ENCODE results near the gene S100A2.
"Not testable (repeated sequence)": the region's sequence is repeated elsewhere in the genome, so short reads cannot be mapped to it uniquely, and the experiment has no call there.

Gene S100A2

DNA sequence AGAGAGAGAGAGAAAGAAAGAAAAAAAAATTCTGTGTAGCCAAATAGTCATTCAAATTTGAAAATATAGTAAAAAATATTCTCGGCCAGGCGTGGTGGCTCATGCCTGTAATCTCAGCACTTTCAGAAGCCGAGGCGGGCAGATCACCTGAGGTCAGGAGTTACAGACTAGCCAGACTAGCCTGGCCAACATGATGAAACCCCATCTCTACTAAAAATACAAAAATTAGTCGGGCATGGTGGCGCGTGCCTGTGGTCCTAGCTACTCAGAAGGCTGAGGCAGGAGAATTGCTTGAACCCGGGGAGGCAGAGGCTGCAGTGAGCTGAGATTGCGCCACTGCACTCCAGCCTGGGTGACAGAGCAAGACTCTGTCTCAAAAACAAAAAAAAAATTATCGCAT is 22.4 kb upstream of the S100A2 start:
- not testable (repeated sequence) for DNase-seq

DNA sequence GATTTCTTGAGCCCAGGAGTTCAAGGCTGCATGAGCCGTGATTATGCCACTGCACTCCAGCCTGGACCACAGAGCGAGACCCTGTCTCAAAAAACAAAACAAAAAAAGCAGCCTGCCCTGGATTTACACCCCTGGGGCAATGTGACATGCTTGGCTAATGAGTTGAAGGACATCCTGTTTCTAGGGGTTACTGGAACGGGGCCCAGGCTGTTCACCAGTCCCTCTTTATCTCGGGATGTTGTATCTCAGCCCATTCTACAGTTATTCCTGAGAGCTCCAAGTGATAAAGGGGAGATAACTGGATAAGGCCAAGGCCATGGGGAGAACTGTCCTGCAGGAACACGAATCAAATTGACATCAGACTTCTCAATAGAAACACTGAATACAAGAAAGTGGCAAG is 21.7 kb upstream of the S100A2 start:
- no peak for DNase-seq

DNA sequence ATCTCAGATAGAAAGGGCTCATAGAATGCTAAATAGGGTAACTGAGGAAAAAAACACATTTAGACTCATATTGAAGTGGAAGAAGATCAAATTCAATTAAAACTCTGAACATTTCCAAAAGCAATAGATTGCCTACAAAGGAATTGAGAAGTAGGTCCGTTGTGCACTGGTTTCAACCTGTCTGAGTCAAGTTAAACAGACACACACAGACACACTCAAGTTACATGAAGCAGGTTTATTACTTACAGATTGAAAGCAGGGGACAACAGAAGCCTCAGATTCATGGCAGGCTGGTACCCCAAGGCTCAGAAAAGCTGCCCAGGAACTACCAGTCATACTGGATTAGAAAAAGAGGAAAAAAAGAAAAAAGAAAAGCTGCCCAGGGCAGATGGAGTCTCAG is 20.7 kb upstream of the S100A2 start:
- DNase-seq: no peak

DNA sequence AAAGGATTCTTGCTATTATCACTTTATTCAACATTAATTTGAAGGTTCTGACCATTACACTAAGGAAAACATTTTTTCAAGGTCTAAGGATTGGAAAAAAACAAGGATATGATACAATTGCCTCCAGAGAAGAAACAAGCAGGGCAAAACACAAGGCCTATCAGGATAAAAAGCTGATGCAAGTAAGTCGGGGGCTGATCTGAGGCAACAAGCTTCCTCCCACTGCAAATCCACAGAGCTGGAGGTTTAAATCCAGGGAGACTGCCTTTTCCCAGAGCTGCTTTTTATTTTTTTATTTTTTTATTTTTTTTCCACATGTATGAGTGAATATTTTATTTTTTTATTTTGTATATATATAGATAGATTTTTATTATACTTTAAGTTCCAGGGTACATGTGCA is 19.4 kb upstream of the S100A2 start:
- no peak for DNase-seq

DNA sequence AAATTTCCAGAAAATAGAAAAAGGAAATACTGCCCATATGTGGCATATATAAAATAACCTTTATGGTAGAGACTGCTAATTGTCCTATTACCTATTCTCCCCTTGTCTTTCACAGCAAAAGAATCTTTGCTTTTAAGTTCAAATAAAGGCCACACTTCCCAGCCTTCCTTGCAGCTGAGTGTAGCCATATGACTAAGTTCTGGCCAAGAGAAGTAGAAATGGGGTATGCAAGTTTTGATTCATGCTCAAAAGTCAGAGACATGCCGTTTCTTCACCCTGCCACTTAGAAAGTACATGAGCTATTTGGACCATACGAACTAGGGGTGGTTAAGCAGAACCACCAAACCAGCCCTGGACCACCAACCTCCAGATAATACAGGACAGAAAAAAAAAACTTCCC is 18.3 kb upstream of the S100A2 start:
- DNase-seq: no peak

DNA sequence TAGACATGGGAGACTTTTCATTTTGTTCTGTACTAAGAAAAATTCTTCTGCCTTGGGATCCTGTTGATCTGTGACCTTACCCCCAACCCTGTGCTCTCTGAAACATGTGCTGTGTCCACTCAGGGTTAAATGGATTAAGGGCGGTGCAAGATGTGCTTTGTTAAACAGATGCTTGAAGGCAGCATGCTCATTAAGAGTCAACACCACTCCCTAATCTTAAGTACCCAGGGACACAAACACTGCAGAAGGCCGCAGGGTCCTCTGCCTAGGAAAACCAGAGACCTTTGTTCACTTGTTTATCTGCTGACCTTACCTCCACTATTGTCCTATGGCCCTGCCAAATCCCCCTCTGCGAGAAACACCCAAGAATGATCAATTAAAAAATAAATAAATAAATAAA is 17.9 kb upstream of the S100A2 start:
- peak in 1 of 2 experiments; percentile 21 for DNase-seq

DNA sequence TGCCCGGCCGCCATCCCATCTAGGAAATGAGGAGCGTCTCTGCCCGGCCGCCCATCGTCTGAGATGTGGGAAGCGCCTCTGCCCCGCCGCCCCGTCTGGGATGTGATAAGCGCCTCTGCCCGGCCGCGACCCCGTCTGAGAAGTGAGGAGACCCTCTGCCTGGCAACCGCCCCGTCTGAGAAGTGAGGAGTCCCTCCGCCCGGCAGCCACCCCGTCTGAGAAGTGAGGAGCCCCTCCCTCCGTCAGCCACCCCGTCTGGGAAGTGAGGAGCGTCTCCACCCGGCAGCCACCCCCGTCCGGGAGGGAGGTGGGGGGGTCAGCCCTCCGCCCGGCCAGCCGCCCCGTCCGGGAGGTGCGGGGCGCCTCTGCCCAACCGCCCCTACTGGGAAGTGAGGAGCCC is 17.2 kb upstream of the S100A2 start:
- not testable (repeated sequence) for DNase-seq

DNA sequence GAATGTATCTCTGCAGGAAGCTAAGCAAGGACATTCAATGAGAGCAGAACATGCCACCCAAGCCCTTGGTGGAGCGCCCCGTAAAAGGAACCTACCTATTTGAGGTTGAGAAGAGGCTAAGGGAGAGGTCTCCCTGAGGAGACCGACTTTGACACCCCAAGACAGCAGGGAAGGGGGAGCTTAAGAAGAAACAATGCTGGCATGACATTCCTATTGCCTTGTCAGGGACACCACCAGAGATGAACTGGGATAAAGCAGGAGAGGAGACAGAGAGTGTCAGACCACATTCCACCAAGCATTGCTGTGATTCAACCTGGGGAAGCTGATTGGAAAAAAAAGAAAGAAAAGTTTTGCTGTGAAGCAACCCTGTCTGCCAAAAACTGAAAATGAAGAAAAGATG is 13.3 kb upstream of the S100A2 start:
- DNase-seq: no peak

DNA sequence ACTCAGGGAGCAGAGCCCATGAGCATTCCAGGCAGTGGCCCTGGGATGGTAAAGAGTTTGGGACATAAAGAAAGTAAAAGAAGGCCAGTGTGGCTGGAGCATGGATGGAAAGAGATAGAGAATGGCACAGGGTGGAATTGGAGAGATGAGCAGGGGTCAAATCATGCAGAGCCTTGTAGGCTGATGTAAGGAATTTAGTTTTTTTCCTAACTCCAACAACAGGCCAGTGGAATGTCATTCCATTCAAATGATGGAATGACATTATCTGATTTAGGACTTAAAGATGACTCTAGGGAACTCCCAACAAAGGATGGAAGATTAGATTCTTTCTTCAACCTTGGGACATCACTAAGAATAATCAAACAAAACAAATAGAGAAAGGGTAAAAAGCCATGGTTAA is 12.8 kb upstream of the S100A2 start:
- no peak for DNase-seq

DNA sequence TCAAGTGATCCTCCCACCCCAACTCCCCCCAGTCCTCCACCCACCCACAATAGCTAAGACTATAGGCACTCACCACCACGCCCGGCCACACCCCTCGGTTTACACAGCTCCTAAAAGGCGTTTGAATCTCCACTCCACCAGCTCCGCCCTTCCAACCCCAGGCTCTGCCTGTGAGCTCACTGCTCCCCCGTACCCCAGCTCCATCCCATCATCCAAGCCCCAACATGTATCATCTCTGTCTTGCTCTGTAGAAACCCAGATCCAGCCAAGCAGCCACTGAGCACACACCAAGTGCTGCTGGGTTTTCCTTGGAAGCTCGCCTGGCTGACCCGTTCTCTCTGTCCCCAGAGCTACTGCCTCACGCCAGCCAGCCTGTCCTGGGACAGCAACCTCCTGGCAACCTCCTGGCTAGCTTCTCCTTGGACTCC is 12.0 kb upstream of the S100A2 start:
- no peak for DNase-seq

DNA sequence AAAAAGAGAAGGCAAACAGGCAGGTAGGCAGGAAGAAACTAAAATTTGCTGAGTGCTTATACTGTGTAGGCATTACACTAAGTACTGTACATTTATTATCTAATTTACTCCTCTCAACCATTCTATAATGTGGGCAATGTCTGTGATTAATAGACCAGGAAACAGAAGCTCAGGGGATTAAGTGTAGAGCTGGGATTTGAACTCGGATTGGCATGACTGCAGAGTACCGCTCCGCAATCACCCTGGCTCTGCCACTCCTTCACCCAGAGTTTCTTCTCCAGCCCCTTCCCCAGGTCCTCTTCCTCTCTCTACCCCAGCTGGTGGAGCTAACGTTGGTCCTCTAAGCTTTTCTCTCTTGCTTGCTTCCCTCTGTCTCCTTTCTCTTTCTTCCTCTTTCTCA is 11.5 kb upstream of the S100A2 start:
- DNase-seq: peak in 1 of 2 experiments; percentile 9

DNA sequence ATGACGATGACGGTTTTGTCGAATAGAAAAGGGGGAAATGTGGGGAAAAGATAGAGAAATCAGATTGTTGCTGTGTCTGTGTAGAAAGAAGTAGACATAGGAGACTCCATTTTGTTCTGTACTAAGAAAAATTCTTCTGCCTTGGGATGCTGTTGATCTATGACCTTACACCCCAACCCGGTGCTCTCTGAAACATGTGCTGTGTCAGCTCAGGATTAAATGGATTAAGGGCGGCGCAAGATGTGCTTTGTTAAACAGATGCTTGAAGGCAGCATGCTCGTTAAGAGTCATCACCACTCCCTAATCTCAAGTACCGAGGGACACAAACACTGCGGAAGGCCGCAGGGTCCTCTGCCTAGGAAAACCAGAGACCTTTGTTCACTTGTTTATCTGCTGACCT is 9.9 kb upstream of the S100A2 start:
- peak; percentile 51 to 85 for DNase-seq

DNA sequence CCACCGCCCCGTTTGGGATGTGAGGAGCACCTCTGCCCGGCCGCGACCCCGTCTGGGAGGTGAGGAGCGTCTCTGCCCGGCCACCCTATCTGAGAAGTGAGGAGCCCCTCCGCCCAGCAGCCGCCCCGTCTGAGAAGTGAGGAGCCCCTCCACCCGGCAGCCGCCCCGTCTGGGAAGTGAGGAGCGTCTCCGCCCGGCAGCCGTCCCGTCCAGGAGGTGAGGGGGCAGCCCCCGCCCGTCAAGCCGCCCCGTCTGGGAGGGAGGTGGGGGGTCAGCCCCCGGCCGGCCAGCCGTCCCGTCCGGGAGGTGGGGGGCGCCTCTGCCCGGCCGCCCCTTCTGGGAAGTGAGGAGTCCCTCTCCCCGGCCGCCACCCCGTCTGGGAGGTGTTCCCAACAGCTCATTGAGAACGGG is 9.4 kb upstream of the S100A2 start:
- DNase-seq: not testable (repeated sequence)

DNA sequence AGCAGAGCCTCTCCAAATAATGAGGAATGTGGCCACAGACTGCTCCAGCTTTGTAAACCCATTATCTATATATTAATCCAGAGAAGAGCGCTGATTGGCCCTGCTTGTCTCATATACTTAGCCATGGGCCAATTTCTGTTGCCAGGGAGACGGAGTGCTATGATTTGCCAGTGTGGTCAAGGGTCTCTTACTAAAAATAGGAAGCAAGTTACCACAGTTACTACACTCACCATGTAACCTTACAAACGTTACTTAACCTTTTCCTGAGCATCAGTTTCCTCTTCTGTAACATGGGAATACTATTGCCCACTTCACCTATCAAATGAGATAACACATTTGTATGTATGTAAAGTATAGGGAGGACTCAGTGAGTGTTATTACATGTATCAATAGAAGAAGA is 7.7 kb upstream of the S100A2 start:
- DNase-seq: peak in 1 of 2 experiments; percentile 67

DNA sequence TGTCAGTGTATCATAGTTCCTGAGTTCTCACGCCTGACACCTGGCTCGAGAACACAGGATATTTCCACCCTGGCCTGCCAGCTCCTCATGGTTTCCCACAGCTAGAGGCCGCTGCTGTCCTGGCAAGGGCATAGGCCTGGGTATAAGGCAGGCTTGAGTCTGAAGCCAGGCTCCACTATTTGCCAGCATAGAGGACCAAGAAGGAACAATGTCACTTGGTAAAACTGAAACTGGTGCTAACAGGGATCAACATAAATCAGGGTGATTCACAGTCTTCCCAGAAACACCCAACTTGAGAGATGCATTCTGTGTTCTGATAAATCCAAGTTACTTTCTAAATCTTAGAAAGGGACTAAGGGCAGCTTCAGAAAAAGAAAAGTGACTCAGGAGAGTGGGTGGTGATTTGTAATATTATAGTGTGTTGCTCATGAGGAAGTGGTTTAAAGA is 6.9 kb upstream of the S100A2 start:
- peak; percentile 59 to 81 for DNase-seq

DNA sequence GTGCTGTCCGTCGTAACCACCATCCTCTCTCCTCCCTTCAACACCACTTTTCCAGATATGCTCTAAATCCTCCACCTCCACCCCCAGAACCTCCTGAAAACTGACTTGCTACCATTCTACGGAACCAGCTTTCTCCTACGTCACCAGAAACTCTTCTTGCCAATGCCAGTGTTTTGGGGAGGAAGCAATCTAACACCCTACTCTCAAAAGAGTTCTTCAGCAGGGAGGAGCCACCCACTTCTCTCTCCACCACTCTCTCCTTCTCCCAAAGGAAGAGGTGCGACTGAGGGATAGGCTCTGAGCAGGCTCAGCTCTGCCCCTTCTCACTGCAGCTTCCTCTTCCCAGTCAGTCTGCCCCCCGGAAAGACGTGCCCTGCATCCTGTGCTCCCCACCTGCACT is 6.1 kb upstream of the S100A2 start:
- DNase-seq: no peak

DNA sequence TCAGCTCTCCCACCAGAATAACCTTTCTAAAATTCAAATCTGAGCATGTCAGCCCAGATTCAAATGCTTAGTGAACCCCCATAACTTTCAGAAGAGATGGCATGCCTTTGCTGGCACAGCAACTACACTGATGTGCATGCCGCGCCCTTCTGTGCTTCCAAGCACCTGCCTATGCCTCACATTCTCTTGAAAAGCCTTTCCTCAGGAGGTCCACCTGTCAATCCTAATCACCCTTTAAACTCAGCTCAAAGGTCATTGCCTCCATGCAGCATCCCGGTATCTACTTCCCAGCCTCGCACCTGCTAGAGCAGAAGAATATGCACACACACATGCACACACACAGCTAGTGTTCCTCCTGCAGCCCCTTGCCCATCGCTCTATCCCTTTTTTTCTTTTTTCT is 5.2 kb upstream of the S100A2 start:
- DNase-seq: no peak

DNA sequence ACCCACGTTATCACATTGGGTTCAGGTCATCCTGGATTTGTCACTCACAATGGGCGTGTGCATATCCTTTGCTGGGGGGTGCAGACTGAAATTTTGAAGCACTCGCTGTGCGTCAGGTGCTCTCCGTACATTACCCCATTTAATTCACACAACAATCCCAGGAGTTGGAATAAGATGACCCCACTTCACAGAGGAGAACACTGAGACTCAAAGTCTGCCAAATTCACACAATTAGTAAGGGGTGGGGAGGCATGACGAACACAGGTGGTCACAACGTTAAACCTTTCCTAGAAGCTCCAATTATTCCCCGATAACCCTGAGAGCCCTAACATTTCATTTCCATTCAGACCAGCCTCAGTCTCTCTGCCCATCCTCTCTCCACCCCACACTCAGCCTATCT is 3.8 kb upstream of the S100A2 start:
- DNase-seq: no peak

DNA sequence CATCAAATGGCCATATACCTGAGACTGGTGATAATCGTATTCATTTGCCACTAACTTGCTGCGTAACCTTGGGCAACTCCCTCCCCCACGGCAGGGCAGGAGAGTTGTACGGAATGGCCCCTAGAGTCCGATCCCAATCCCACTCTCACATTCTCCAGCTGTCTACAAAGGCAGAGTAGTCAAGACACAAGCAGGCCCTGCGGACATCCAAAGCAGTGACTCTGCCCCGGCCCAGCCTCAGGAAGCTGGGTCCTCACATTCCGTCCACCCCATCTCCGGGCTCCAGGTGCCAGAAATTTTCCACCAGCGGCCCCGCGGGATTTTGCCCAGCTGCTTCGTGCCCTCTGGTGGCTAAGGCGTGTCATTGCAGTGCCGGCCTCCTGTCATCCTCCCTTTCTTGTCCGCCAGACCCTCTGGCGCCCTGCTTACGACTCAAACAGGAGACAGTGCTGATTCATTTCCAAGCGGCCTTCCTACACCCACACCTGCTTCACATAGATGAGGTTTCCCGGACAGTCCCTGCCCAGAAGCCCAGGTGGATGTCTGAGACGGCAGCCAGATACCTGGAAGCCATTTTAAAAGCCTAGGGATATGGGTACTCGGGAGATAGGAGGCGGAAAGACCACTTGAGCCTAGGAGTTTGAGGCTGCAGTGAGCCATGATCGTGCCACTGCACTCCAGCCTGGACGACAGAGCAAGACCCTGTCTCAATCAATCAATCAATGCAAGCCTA is 2.9 kb upstream of the S100A2 start:
- peak; percentile 69 to 84 for DNase-seq

DNA sequence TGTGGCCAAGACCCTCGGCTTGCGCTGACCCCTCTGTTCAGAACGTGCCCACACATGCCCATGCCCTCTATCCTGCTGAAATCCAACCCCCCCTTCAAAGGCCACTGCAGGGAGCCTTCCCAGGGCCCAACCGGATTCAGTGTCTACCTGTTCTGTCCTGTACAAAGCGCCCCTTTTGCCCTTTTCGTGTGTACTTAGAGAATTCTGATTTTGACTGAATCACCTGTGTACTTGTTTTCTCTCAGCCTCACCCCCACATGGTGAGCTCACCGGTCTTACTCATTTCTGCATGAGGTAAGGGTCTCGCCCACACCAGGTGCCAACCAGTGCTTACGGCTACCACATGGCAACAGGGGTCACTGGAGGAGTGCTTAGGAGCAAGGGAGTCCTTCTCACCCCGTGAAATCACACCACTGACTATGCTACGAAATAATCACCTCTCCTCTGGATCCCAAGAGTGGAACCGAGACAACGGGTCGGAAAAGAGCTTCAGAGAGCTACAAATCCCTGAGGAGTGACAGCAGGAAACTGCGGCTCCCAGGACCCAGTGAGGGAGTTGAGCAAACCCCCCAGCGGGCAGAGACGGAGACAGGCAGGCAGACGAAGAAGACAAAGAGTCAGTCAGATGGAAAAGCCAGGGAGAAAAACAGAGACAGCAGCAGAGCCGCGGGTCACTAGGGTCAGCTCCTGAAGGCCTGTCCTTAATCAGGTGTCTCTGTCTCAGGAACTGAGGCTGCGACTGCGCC is 2.1 kb upstream of the S100A2 start:
- DNase-seq: peak; percentile 27 to 39

DNA sequence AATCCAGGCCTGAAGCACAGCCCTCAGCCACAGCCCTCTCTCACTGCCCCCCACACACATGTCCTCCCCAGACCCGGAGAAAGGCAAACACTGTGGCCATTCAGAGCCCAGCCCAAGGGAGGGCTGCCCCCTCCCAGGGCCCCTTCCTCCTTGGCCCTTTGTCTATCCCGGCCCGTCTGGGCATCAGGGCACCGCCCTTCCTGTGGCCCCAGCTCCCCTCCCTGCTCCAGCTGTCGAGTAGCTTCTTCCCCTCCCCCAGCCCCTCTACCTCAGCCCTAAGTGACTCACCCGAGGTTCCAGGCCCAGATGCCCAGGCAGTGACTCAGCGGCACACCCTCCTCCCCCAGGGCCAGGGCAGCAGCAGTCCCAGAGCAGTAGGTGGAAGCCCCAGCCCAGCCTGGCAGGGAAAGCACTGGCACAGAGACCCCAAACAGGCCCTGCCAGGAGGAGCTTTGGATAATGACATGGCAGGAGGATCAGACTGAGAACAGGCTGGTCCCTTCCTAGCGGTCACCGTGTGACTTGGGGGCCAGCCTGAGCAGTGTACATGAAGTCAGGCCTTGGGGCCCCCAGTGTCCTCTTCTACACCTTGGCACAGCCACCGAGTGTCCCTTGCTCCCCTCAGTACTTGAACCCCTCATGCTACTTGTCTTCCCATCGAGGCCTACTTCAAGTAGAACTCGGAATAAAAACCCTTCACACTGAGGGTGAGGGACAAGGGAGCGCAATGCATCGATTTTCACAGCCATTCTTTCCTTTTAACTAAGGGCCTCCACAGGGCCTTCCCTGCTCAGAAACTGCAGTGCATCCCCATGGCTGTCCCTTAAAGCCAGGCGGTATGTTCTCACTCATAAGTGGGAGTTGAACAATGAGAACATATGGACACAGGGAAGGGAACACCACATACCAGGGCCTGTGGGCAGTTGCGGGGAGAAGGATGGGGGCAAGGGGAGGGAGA is 1.0 kb upstream of the S100A2 start:
- peak; percentile 92 to 95 for DNase-seq

DNA sequence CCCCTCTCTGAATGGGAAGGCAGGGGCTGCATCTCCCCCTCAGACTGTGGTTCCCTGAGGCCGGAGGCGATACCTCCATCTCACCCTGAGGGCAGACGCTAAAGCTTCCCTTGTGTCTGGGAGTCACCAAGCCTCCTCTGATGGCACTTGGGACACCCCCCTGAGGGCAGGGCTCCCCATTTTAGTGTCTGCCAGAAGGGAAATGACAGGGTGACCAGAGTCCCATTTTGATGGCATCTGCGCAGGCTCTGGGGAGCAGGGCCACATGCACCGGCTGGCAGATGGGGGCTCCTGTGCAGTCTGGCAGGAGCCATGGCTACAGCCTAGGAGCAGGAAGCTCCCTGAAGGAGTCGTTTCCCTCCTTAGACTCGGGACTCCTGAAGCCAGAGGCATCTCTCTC is 1.7 kb downstream of the S100A2 start:
- no peak for DNase-seq

DNA sequence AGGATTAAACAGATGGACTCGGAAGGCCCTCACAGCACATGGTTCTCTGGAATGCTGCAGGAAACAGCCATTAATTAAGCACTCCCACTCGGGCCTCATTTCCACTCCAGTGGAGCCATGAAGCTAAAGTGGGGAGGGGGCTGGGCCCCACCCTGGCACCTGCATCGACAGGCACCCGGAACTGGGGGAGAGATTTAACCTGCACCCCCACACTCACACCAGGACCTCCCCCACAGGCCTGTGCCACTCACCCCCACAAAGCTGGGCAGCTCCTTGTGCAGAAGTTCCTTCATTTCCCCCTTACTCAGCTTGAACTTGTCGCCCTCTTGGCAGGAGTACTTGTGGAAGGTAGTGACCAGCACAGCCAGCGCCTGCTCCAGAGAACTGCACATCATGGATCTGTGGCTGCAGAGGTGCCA is 2.2 kb downstream of the S100A2 start:
- peak in 1 of 2 experiments; percentile 42 for DNase-seq

All from NCI-H524 (cell line).